UCSD-AML1 (cell line): ENCODE data around the gene BMPR1A.

Experiments used
- DNase-seq: peaks from one replicate; lab custom pipeline; 2025; ENCODE audit not compliant: unreplicated experiment; lab: John Stamatoyannopoulos, UW

BMPR1A gene

GRCh38 chr10:86759073-86759672, 2.8 kb downstream of the BMPR1A start:
- no peak for DNase-seq

GRCh38 chr10:86763404-86763803, 7.0 kb downstream of the BMPR1A start:
- no peak for DNase-seq

- no peak for DNase-seq
These were observed 9.1 kb downstream of the BMPR1A start for GRCh38 chr10:86765548-86765947.

- DNase-seq: no peak
These were observed 12.1 kb downstream of the BMPR1A start for GRCh38 chr10:86768412-86769062.

- no peak for DNase-seq
These were observed 13.6 kb downstream of the BMPR1A start for GRCh38 chr10:86769991-86770390.

GRCh38 chr10:86770412-86770960, 14.1 kb downstream of the BMPR1A start:
- DNase-seq: no peak

- no peak for DNase-seq
These were observed 17.1 kb downstream of the BMPR1A start for GRCh38 chr10:86773498-86773897.

GRCh38 chr10:86775056-86775869, 18.8 kb downstream of the BMPR1A start:
- DNase-seq: no peak

- no peak for DNase-seq
These were observed 19.4 kb downstream of the BMPR1A start for GRCh38 chr10:86775870-86776180.

GRCh38 chr10:86779220-86780017, 23.0 kb downstream of the BMPR1A start:
- DNase-seq: no peak

- no peak for DNase-seq
These were observed 26.4 kb downstream of the BMPR1A start for GRCh38 chr10:86782701-86783418.

- DNase-seq: no peak
These were observed 28.6 kb downstream of the BMPR1A start for GRCh38 chr10:86785037-86785436.

GRCh38 chr10:86785968-86786367, 29.5 kb downstream of the BMPR1A start:
- DNase-seq: no peak

- DNase-seq: no peak
These were observed 29.9 kb downstream of the BMPR1A start for GRCh38 chr10:86786368-86786767.

GRCh38 chr10:86790394-86790793, 34.0 kb downstream of the BMPR1A start:
- DNase-seq: no peak

- no peak for DNase-seq
These were observed 36.2 kb downstream of the BMPR1A start for GRCh38 chr10:86792461-86793167.

GRCh38 chr10:86793696-86794095, 37.3 kb downstream of the BMPR1A start:
- no peak for DNase-seq

- no peak for DNase-seq
These were observed 38.9 kb downstream of the BMPR1A start for GRCh38 chr10:86795353-86795752.

- DNase-seq: no peak
These were observed 41.6 kb downstream of the BMPR1A start for GRCh38 chr10:86798025-86798424.

GRCh38 chr10:86798611-86799010, 42.2 kb downstream of the BMPR1A start:
- no peak for DNase-seq
